Regular cardiac myocyte (primary cell): ENCODE data around the gene AGAP1. TPM values are rescaled to one million over a fixed set of nuclear protein-coding genes. Genes with fewer than 3 reads are reported as not detected.

ENCODE experiments used
- total RNA-seq: library from RNA; depleted of rRNA; stranded (reverse); fragments of >200 nt; gene quantifications from 2 replicates; pipeline ENCODE4 v1.2.3, GENCODE V29; 2014

The AGAP1 gene
- total RNA-seq = 13.0 and 14.1 TPM in 2 replicates

DNA sequence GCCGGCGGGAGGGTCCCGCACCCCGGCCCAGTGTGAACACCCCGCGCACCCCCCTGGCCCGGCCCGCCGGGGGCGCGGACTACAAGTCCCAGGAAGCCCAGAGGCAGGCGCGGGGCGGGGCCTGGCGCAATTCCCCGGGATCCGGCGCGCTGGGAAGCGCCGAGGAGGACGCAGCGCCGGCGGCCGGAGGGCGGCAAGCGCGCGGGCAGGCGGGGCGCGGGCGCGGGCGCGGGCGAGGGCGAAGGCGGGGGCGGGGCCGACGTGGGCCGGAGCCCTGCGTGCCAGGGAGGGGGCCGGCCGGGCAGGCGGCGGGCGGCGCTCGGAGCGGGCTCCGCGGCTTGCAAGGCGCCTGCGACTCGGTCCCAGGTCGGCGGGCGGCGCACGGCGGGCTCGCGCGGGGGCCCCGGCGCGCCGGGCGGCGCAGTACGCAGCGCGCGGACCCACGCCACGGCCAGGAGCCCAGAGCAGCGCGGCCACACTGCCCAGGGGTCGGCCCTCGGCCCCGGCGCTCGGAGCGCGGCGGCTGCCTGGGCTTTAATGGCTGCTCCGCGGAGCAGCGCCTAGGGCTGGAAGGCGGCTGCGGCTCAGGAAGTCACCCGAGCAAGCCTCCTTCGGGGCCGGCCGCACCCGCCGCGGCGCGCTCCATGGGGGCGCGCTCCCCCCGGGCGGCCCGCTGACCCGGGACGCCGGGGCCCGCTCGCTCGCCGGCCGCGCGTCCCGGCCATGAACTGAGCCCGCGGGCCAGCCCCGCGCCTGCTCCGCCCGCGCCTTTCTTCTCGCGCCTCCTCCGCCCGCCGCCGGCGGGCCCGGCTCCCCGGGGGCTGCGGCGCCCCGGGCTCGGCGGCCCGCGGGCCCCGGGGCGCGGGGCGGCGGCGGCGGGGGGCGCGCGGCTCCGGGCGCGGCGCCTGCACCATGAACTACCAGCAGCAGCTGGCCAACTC is at the start of gene AGAP1:
Gene AGAP1 (plus strand): TSS at position 269 of the 941 bp plus-strand sequence.

DNA sequence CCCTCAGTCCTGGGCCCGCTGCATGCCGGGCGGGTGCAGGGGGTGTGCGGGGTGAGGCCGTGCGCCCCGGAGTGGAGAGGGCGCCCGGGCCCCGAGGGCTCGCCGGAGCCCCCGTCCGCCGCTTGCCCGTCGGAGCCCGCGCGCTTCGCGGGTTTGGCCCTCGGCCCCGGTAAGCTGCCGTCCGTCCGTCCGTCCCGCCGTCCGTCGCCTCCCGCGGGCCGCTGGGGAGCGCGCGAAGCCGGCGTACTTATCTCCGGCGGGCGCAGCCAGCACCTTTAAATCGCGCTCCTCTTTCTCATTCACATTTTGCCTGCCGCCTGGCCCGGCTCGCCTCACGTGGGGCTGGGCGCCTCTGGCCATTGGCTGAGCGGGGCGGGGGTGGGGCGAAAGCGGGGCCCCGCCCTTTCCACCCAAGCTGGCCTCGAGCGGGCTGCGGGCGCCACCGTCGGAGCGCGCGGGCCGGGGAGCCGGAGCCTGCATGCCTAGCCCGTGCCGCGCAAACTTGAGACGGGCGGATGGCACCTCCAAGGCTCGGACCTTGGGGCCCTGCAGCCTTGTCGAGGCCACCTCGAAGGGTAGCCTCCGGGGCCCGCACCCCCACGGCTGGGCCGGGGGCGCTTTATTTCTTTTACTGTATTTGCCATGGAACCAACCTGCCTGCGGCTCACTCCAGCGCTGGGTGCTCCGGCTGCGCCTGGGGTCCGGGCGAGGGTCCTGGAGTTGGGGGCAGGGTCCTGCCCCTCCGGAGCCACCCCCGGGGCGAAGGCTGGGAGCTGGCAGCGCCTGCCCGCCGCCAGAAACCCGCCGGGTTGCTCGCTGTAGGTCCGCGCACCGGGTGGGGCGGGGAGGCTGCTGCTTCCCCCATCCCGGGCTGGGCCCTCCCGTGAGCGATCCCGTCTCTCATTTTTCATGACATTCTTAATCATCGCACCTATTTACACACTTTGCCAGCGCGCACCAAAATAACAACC is 674.6 kb downstream of the AGAP1 start, which contains the start of gene GBX2:
Gene GBX2 (minus strand): TSS at position 277 of the 971 bp plus-strand sequence. CDS start 415 bp downstream, outside the sequence.

